IMR-90 (cell line): Measurements from ENCODE around the gene GSTA5. TPM values are rescaled to one million over a fixed set of nuclear protein-coding genes. Genes with fewer than 3 reads are reported as not detected.

Experiments used
- ATAC-seq: fragments of 200-7000 bp; cut with Tn5 transposase; 2 replicates; pipeline ENCODE4 v1.9.1; 2020; ENCODE audit warnings: low read depth, mild to moderate bottlenecking, moderate library complexity
- BruUV-seq: library from RNA; stranded (reverse); fragments of 400-500 nt; replicated peaks from 2 replicates; lab custom pipeline; 2021; lab: Mats Ljungman, UMichigan
- CTCF ChIA-PET: fragments of 300-600 bp; formaldehyde crosslinking; extraction: SDS; loops from one replicate; lab custom pipeline; 2021; ENCODE audit warnings: antibody characterized with exemption; lab: Yijun Ruan, JAX
- POLR2A ChIA-PET: fragments of 300-600 bp; sonication (Branson Sonifier 250); formaldehyde crosslinking; loops from one replicate; lab custom pipeline; 2022; ENCODE audit warnings: antibody characterized with exemption; ENCODE audit not compliant: unreplicated experiment; lab: Charles Lee
- DNase-seq: peaks from one replicate; pipeline ENCODE4 v3.0.0; 2013
- H2AFZ ChIP-seq: replicated peaks from 2 replicates; pipeline ENCODE3; 2013; ENCODE audit warnings: low read length, mild to moderate bottlenecking; ENCODE audit not compliant: poor library complexity
- H2AK5ac ChIP-seq: 2 replicates; pipeline ENCODE4 v1.6.1; 2013; ENCODE audit warnings: low read depth, low read length, inconsistent platforms
- H2AK9ac ChIP-seq: replicated peaks from 2 replicates; pipeline ENCODE3; 2013; ENCODE audit warnings: mild to moderate bottlenecking, low read depth, low read length, moderate library complexity; ENCODE audit not compliant: poor library complexity
- H2BK120ac ChIP-seq: 2 replicates; pipeline ENCODE4 v1.6.1; 2013; ENCODE audit warnings: low read depth, low read length, inconsistent platforms
- H2BK15ac ChIP-seq: 3 replicates; pipeline ENCODE4 v1.6.1; 2013; ENCODE audit warnings: low read depth, low read length, inconsistent platforms
- H2BK20ac ChIP-seq: 2 replicates; pipeline ENCODE4 v1.6.1; 2013; ENCODE audit warnings: low read depth, mild to moderate bottlenecking, inconsistent platforms, low read length, moderate library complexity
- H2BK5ac ChIP-seq: 2 replicates; pipeline ENCODE4 v1.6.1; 2013; ENCODE audit warnings: mild to moderate bottlenecking, low read depth, low read length, inconsistent platforms; ENCODE audit not compliant: poor library complexity, severe bottlenecking
- H3K14ac ChIP-seq: replicated peaks from 2 replicates; pipeline ENCODE4 v1.6.1; 2013; ENCODE audit warnings: low read depth, low read length, inconsistent platforms
- H3K18ac ChIP-seq: 2 replicates; pipeline ENCODE4 v1.6.1; 2013; ENCODE audit warnings: low read depth, low read length, control low read depth
- H3K23ac ChIP-seq: 2 replicates; pipeline ENCODE4 v1.6.1; 2013; ENCODE audit warnings: low read depth, low read length, inconsistent platforms
- H3K27ac ChIP-seq: 2 replicates; pipeline ENCODE4 v1.5.1; 2013; ENCODE audit warnings: mild to moderate bottlenecking, control low read depth, low read length; ENCODE audit not compliant: insufficient read depth
- H3K27me3 ChIP-seq: 2 replicates; pipeline ENCODE4 v1.6.1; 2013; ENCODE audit warnings: low read length; ENCODE audit not compliant: control insufficient read depth, insufficient read depth
- H3K36me3 ChIP-seq: 2 replicates; pipeline ENCODE4 v1.6.1; 2013; ENCODE audit warnings: low read length, mixed read lengths; ENCODE audit not compliant: control insufficient read depth, insufficient read depth
- H3K4ac ChIP-seq: 2 replicates; pipeline ENCODE4 v1.6.1; 2013; ENCODE audit warnings: low read depth, low read length, inconsistent platforms
- H3K4me1 ChIP-seq: 2 replicates; pipeline ENCODE4 v1.6.1; 2013; ENCODE audit warnings: low read length, mixed read lengths; ENCODE audit not compliant: control insufficient read depth, insufficient read depth
- H3K4me2 ChIP-seq: 2 replicates; pipeline ENCODE4 v1.6.1; 2013; ENCODE audit warnings: low read depth, mild to moderate bottlenecking, control low read depth, low read length, moderate library complexity
- H3K4me3 ChIP-seq: 2 replicates; pipeline ENCODE4 v1.5.1; 2013; ENCODE audit warnings: low read depth, mild to moderate bottlenecking, control low read depth, low read length, moderate library complexity; ENCODE audit not compliant: insufficient read depth
- H3K56ac ChIP-seq: 2 replicates; pipeline ENCODE4 v1.6.1; 2013; ENCODE audit warnings: low read length, inconsistent platforms; ENCODE audit not compliant: insufficient read depth; ENCODE audit errors: extremely low read depth
- H3K79me1 ChIP-seq, 2 experiments: 2 replicates each; pipeline ENCODE4 v1.6.1; 2013; ENCODE audit warnings: low read length in 2 of 2, inconsistent platforms in 1 of 2, low read depth in 1 of 2
- H3K9ac ChIP-seq: 2 replicates; pipeline ENCODE4 v1.6.1; 2013; ENCODE audit warnings: low read depth, low read length, control low read depth
- H3K9me1 ChIP-seq: 2 replicates; pipeline ENCODE4 v1.6.1; 2013; ENCODE audit warnings: low read length, inconsistent platforms; ENCODE audit not compliant: insufficient read depth
- H3K9me3 ChIP-seq: 2 replicates; pipeline ENCODE4 v1.6.1; 2013; ENCODE audit warnings: low read length; ENCODE audit not compliant: control insufficient read depth, insufficient read depth
- H4K20me1 ChIP-seq: 2 replicates; pipeline ENCODE4 v1.6.1; 2013; ENCODE audit warnings: low read length, inconsistent platforms; ENCODE audit not compliant: insufficient read depth
- H4K5ac ChIP-seq: 2 replicates; pipeline ENCODE4 v1.6.1; 2013; ENCODE audit warnings: mild to moderate bottlenecking, low read depth, low read length, control low read depth
- H4K8ac ChIP-seq, 2 experiments: 2 replicates each; pipeline ENCODE4 v1.6.1; 2013; ENCODE audit warnings: low read depth in 2 of 2, low read length in 2 of 2, control low read depth in 1 of 2, inconsistent platforms in 1 of 2
- H4K91ac ChIP-seq: 2 replicates; pipeline ENCODE4 v1.6.1; 2013; ENCODE audit warnings: low read depth, low read length, inconsistent platforms; ENCODE audit not compliant: insufficient read depth
- BHLHE40 ChIP-seq: fragments of 150-350 bp; IDR thresholded peaks from 2 replicates; pipeline ENCODE4 v1.6.1; 2016; ENCODE audit warnings: mild to moderate bottlenecking, low read depth, low read length
- CEBPB ChIP-seq: IDR thresholded peaks from 2 replicates; pipeline ENCODE4 v1.6.1; 2012; ENCODE audit warnings: low read depth, low read length, improper control_type of control experiment
- CHD1 ChIP-seq: IDR thresholded peaks from 2 replicates; pipeline ENCODE4 v1.6.1; 2012; ENCODE audit warnings: low read depth, low read length, improper control_type of control experiment
- FOS ChIP-seq: fragments of 150-350 bp; IDR thresholded peaks from 2 replicates; pipeline ENCODE4 v1.6.1; 2016; ENCODE audit warnings: low read depth, low read length
- MAFK ChIP-seq: IDR thresholded peaks from 2 replicates; pipeline ENCODE4 v1.6.1; 2012; ENCODE audit warnings: low read depth, low read length, improper control_type of control experiment
- MAZ ChIP-seq: IDR thresholded peaks from 2 replicates; pipeline ENCODE4 v1.6.1; 2012; ENCODE audit warnings: low read depth, mild to moderate bottlenecking, low read length, improper control_type of control experiment, moderate library complexity, borderline replicate concordance
- MXI1 ChIP-seq: IDR thresholded peaks from 2 replicates; pipeline ENCODE4 v1.6.1; 2012; ENCODE audit warnings: low read depth, mild to moderate bottlenecking, low read length, moderate library complexity, borderline replicate concordance
- NFE2L2 ChIP-seq: fragments of 150-350 bp; IDR thresholded peaks from 2 replicates; pipeline ENCODE4 v1.6.1; 2016; ENCODE audit warnings: low read depth, mild to moderate bottlenecking, low read length
- POLR2A ChIP-seq: IDR thresholded peaks from 2 replicates; pipeline ENCODE4 v1.6.1; 2012; ENCODE audit warnings: mild to moderate bottlenecking, low read depth, low read length
- RAD21 ChIP-seq: IDR thresholded peaks from 2 replicates; pipeline ENCODE4 v1.6.1; 2012; ENCODE audit warnings: low read length, improper control_type of control experiment
- RCOR1 ChIP-seq: IDR thresholded peaks from 2 replicates; pipeline ENCODE4 v1.6.1; 2012; ENCODE audit warnings: mild to moderate bottlenecking, low read length, improper control_type of control experiment; ENCODE audit not compliant: insufficient replicate concordance
- RFX5 ChIP-seq: IDR thresholded peaks from 2 replicates; pipeline ENCODE4 v1.8.0; 2012; ENCODE audit warnings: low read depth, mild to moderate bottlenecking, low read length, moderate library complexity
- SMC3 ChIP-seq: fragments of 150-350 bp; IDR thresholded peaks from 2 replicates; pipeline ENCODE4 v1.6.1; 2016; ENCODE audit warnings: low read depth, mild to moderate bottlenecking, antibody characterized with exemption, low read length, moderate library complexity
- WGBS, 2 experiments: methylation state at CpG; one replicate each; pipeline versions ENCODE4 v1.1.5 to v1.1.7; 2013; ENCODE audit warnings: missing lambda C conversion rate in 2 of 2; ENCODE audit not compliant: insufficient read length in 1 of 2; ENCODE audit errors: extremely low coverage in 2 of 2; 5-methylcytosine and 5-hydroxymethylcytosine counted together
- dilution Hi-C: fragments of 300-500 bp; cut with HindIII; formaldehyde crosslinking; loops from one replicate; pipeline ENCODE4 v1.14.3; 2018; ENCODE audit warnings: low sequenced_read_pairs; ENCODE audit not compliant: unreplicated experiment
- in situ Hi-C: fragments of 300-500 bp; cut with MboI; formaldehyde crosslinking; loops from 3 replicates; pipeline ENCODE4 v1.14.3; 2019; ENCODE audit warnings: low sequenced_read_pairs, inconsistent platforms, mixed read lengths
- intact Hi-C: fragments of 100-400 bp; cut with micrococcal nuclease; formaldehyde crosslinking; loops from 2 replicates; pipeline ENCODE4 v1.10.0; 2022
- polyA plus RNA-seq, 3 experiments: library from polyadenylated mRNA; depleted of rRNA; stranded (reverse); fragments of >200 nt; gene quantifications; 2 replicates each; pipeline ENCODE4 v1.2.3, GENCODE V29; 2012; ENCODE audit warnings: low replicate concordance in 1 of 3
- total RNA-seq: library from RNA; depleted of rRNA; stranded (reverse); fragments of >200 nt; gene quantifications from 2 replicates; pipeline ENCODE4 v1.2.3, GENCODE V29; 2012
- TF ChIP-seq, protein P1 (sequence below): fragments of 150-350 bp; IDR thresholded peaks from 2 replicates; pipeline ENCODE4 v1.6.1; 2016; ENCODE audit warnings: low read depth, mild to moderate bottlenecking, low read length, moderate library complexity, borderline replicate concordance
- TF ChIP-seq, protein P2 (sequence below): conservative IDR thresholded peaks from 2 replicates; pipeline ENCODE4 v1.5.1; 2012; ENCODE audit warnings: mild to moderate bottlenecking, low read depth, low read length, improper control_type of control experiment
- TF ChIP-seq, protein P3 (sequence below): fragments of 150-350 bp; IDR thresholded peaks from 2 replicates; pipeline ENCODE4 v1.6.1; 2017; ENCODE audit warnings: mild to moderate bottlenecking, antibody characterized with exemption, low read length, low read depth

Gene GSTA5
- total and polyA plus RNA-seq, 2 of the 4 experiments (the other 2 are of a cell fraction) = not detected

DNA sequence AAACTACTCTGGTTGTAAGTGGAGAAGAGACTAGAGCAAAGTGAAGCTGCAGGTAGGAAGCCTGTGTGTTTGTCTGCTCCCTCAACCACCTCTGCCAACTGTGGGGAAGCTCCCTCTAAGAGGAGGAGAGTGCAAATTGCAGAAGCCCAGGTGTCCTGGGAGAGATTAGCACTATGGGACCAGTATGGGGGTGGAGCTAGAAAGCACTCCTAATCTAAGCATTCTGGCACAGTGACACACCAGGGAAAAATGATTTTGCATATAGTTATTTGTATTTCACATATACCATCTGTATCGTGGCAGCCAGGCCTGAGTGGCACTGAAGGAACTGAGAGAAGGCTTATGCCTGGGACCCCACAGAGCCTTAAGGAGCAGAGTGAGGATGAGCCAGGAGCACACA lies 49.8 kb downstream of the GSTA5 start:
- ATAC-seq (peak; percentile 38), DNase-seq (no peak)
- dilution Hi-C loops = no loop called here
- no peaks in the 10 kb centered on the region for H4K20me1 ChIP-seq
- peak overlapping the region; percentile 88; the same call in 1 of the 2 replicates for H2AK5ac ChIP-seq
- H3K27ac ChIP-seq = no peak overlapping the region
- H3K56ac ChIP-seq = no peak overlapping the region
- H3K14ac ChIP-seq = peak overlapping the region; percentile 87; the same call in 1 of the 2 replicates
- H3K4me1 ChIP-seq = peaks cover 9% of the 10 kb centered on the region
- peak overlapping the region; percentile 89; the same call in 2 of the 3 replicates for H2BK15ac ChIP-seq
- WGBS, 2 experiments = no CpG with 5 or more reads among the region's 1 CpG
- BruUV-seq = no TSS peak
- H3K4me3 ChIP-seq = no peak overlapping the region
- TF ChIP-seq BHLHE40 = no peak
- TF ChIP-seq MAZ = no peak
- TF ChIP-seq MAFK = no peak
- no peak for TF ChIP-seq RCOR1
- no peak for TF ChIP-seq RFX5
- TF ChIP-seq RAD21 = no peak
- no peak for TF ChIP-seq POLR2A
- TF ChIP-seq, protein P1, sequence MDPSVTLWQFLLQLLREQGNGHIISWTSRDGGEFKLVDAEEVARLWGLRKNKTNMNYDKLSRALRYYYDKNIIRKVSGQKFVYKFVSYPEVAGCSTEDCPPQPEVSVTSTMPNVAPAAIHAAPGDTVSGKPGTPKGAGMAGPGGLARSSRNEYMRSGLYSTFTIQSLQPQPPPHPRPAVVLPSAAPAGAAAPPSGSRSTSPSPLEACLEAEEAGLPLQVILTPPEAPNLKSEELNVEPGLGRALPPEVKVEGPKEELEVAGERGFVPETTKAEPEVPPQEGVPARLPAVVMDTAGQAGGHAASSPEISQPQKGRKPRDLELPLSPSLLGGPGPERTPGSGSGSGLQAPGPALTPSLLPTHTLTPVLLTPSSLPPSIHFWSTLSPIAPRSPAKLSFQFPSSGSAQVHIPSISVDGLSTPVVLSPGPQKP = no peak
- TF ChIP-seq, protein P2, sequence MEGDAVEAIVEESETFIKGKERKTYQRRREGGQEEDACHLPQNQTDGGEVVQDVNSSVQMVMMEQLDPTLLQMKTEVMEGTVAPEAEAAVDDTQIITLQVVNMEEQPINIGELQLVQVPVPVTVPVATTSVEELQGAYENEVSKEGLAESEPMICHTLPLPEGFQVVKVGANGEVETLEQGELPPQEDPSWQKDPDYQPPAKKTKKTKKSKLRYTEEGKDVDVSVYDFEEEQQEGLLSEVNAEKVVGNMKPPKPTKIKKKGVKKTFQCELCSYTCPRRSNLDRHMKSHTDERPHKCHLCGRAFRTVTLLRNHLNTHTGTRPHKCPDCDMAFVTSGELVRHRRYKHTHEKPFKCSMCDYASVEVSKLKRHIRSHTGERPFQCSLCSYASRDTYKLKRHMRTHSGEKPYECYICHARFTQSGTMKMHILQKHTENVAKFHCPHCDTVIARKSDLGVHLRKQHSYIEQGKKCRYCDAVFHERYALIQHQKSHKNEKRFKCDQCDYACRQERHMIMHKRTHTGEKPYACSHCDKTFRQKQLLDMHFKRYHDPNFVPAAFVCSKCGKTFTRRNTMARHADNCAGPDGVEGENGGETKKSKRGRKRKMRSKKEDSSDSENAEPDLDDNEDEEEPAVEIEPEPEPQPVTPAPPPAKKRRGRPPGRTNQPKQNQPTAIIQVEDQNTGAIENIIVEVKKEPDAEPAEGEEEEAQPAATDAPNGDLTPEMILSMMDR = no peak
- no peak for TF ChIP-seq CEBPB
- TF ChIP-seq, protein P3, sequence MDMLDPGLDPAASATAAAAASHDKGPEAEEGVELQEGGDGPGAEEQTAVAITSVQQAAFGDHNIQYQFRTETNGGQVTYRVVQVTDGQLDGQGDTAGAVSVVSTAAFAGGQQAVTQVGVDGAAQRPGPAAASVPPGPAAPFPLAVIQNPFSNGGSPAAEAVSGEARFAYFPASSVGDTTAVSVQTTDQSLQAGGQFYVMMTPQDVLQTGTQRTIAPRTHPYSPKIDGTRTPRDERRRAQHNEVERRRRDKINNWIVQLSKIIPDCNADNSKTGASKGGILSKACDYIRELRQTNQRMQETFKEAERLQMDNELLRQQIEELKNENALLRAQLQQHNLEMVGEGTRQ = no peak
- no peak for TF ChIP-seq CHD1
- TF ChIP-seq MXI1 = no peak
- no peak for TF ChIP-seq NFE2L2
- no peak for TF ChIP-seq SMC3
- no peak for TF ChIP-seq FOS
- peak overlapping the region; percentile 47; the same call in 1 of the 2 replicates for H3K18ac ChIP-seq
- POLR2A ChIA-PET = no interaction called here
- peak overlapping the region in 1 of 2 experiments; percentile 82; a peak in 1 of 4 replicates for H4K8ac ChIP-seq
- H2AK9ac ChIP-seq = no peak overlapping the region
- no peak overlapping the region for H2AFZ ChIP-seq
- peaks cover 8% of the 10 kb centered on the region for H3K9me1 ChIP-seq
- peak overlapping the region; percentile 71; the same call in 1 of the 2 replicates for H3K23ac ChIP-seq
- intact Hi-C loops = no loop called here
- peak overlapping the region; percentile 93 for H2BK5ac ChIP-seq
- no peaks in the 10 kb centered on the region for H3K79me1 ChIP-seq
- H3K36me3 ChIP-seq = no peaks in the 10 kb centered on the region
- peak overlapping the region; percentile 42; the same call in 1 of the 2 replicates for H4K5ac ChIP-seq
- peak overlapping the region; percentile 52; the same call in 1 of the 2 replicates for H2BK20ac ChIP-seq
- H3K27me3 ChIP-seq = peaks cover 1% of the 10 kb centered on the region; the same call in 1 of the 2 replicates
- no peak overlapping the region for H3K4ac ChIP-seq
- H3K4me2 ChIP-seq = no peak overlapping the region
- peak overlapping the region; percentile 87 for H2BK120ac ChIP-seq
- in situ Hi-C loops = no loop called here
- CTCF ChIA-PET = no interaction called here
- 0 out of 2 replicates have a peak, but pooled peaks cover 2% of the 10 kb centered on the region for H3K9me3 ChIP-seq
- H3K9ac ChIP-seq = no peak overlapping the region; the same call in 1 of the 2 replicates
- H4K91ac ChIP-seq = peak overlapping the region; percentile 95; the same call in 1 of the 2 replicates
